Measurements from ENCODE around the gene SELENOH.
A peak's percentile ranks its signal among the peaks of the same experiment; 100 is the strongest.
"Not testable (repeated sequence)": the region's sequence is repeated elsewhere in the genome, so short reads cannot be mapped to it uniquely, and the experiment has no call there.

The SELENOH gene

DNA sequence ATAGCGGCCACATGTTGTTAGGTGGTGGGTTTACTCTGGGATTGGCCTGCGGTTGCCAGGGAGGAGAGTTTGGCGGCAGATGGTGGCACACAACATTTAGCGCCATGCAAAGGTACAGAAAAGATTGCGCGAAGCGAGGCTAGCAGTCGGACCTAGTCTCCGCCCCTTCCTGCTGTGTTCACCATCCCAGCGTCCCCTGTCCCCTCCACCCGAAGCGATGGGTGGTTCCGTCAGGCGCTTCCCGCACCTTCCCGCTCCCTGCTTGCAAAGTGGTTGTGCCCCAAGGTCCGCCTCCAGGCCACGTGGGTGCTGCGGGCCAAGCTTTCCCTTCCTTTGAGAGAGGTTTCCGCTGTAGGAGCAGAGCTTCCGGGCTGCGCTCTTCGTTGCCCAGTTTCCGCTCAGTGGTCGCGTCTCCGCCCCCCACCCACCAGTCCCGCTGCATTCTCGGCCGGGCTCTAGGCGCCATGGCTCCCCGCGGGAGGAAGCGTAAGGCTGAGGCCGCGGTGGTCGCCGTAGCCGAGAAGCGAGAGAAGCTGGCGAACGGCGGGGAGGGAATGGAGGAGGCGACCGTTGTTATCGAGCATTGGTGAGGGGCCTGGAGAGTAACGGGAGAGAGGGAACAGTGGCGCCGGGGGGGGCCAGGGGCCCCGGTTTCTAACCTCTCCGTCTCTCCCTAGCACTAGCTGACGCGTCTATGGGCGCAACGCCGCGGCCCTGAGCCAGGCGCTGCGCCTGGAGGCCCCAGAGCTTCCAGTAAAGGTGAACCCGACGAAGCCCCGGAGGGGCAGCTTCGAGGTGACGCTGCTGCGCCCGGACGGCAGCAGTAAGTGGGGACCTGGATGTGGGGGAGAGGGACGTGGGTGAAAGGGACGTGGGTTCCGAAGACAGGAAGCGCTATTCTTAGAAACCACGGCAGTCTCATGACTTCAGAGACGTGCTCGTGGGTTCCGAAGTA is at the start of gene SELENOH:
SELENOH (plus strand) TSS at position 360 of the 955 bp plus-strand sequence; CDS start at position 465, 105 bp downstream.
- DNase-seq = peak; percentile 99

- DNase-seq = no peak
Measured at GRCh38 chr11:57698843-57699365, 42.4 kb upstream of the SELENOH start.

DNA sequence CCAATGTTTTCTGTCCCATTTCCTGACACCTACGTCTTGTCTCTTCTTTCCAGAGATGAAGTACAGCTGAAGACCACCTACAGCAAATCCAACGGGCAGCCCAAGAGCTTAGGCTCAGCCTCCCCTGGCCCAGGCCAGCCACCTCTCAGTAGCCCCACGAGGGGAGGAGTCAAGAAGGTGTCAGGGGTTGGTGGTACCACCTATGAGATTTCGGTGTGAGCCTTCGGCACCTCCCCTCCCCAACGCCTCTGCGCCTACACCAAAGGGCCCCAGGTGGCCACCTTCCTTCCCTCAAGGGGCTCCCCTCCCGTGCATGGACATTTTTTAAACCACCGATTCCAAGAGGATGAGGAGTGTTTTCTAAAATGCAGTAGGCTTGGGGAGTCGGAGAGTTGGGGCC is 41.5 kb upstream of the SELENOH start:
- DNase-seq = no peak

DNA sequence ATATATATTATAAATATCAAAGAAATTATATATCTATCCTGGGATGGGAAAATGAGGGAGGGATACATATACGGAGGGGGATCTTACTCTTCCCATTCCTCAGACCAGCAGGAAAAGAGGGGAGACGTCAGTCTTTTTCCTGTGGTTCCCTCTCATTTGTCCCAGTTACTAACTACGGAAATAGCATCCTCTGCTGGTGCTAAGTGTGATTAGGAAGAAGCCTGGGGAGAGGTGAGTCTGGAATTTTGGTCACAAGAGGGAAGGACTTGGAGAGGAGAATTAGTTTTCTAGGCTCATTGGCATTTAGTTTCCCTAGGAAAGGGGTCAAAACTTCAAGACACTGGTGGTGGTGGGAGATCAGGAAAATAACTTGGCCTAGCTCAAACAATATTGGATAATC is 40.9 kb upstream of the SELENOH start:
- DNase-seq = no peak

- no peak for DNase-seq
Measured at GRCh38 chr11:57703341-57703740, 38.0 kb upstream of the SELENOH start.

DNA sequence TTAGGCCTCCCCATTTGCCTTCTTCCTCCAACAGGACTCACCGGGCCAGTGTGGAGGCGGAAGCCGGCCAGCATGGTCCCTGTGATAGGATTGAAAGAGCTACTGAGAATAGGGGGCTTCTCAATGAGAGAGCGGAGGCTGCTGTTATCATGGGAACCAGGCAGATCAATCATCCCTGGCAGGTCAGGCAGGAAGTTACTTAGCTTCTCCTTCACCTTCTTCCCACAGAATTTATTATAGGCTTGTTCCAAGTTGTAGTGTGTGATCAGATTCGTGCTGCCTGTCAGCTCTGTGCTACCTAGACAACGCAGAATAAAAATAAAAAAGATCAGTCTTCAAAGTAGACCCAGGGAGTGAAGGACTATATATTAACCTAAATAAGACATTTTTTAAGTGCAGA is 36.4 kb upstream of the SELENOH start:
- DNase-seq = no peak

DNA sequence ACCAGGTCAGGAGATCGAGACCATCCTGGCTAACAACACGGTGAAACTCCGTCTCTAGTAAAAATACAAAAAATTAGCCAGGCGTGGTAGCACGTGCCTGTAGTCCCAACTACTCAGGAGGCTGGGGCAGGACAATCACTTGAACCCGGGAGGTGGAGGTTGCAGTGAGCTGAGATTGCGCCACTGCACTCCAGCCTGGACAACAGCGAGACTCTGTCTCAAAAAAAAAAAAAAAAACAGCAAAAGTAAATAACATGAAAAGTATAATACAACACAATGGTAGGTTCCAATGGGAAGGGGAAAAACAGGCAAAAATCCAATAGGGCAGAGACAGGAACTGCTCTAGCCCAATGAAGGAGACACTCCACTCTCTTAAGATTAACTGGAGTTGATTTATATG is 35.9 kb upstream of the SELENOH start:
- not testable (repeated sequence) for DNase-seq

DNA sequence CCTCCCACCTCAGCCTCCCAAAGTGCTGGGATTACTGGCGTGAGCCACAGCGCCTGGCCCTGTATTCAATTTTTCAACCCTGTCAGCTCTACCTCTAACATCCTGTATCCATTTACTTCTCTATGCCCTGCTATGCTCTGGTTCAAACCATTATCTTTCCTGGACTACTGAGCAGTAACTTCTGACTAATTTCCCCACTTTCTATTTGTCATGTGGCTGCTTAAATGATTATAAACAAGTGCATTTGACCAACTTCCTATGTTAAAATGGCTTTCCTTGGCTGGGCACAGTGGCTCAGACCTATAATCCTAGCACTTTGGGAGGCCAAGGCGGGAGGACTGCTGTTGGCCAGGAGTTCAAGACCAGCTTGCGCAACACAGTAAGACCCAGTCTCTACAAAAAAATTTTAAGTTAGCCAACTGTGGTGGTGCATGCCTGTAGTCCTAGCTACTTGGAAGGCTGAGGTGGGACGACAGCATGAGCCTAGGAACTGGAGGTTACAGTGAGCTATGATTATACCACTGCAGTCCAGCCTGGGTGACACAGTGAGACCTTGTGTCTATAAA is 31.4 kb upstream of the SELENOH start:
- DNase-seq = no peak

- peak; percentile 98 for DNase-seq
Measured at GRCh38 chr11:57711414-57712255, 29.7 kb upstream of the SELENOH start, which contains the start of gene MED19. Gene MED19, minus strand, starts transcription at chr11:57712215. Its CDS starts 36 bp downstream, at chr11:57712179.

DNA sequence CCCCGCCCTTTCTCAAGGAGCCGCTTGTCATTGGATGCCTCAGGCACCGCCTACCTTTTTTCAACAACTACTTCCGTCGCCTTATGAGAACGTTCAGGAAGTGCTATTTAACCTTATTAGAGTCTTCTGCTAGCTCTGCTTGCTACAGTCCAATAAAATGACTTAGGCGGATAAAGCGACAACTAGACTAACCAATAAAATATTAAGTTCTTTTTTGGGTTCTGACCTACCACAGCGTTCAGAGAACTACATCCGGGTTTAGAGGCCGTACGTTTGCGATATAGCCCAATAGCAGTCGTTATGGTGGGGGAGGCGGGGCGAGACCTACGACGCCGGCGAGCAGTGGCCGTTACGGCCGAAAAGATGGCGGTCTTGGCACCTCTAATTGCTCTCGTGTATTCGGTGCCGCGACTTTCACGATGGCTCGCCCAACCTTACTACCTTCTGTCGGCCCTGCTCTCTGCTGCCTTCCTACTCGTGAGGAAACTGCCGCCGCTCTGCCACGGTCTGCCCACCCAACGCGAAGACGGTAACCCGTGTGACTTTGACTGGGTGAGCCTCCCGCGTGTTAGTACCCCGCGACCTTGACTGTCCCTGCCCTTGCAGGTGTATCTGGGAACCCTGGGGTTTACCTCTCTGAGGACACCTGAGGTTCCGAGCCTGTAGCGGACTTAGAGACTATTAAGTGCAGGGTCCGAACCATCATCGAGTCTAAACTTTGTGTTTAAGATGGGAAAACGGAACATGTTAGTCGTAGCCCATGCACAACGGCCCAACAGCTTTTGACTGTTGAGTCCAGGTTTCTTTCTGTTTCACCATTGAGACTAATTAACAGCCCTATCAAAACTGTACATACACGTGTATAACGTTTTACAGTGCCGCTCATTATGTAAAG is 28.8 kb upstream of the SELENOH start, which contains the start of gene TMX2:
TMX2 (plus strand) TSS at position 338 of the 895 bp plus-strand sequence; CDS start at position 364, 26 bp downstream.
- peak; percentile 98 for DNase-seq

DNA sequence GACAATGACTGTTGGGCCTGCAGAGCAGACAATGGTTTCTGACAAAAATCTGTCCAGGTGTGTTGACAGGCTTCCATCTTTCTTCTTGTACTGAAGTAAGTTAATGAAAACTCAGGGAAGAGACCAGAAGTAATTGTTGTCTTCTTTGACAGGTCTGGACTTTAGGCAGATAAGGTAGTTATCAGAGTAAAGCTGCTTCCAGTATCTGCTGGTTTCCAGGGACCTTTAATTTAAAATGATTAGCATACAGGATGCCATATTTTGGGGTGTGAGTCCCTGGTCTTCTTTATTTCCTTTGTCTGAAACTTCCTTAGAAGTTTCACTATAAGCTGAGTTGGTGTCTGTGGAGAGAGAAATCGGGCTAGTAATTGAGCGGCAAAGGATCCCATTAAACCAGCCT is 27.5 kb upstream of the SELENOH start:
- DNase-seq = no peak

DNA sequence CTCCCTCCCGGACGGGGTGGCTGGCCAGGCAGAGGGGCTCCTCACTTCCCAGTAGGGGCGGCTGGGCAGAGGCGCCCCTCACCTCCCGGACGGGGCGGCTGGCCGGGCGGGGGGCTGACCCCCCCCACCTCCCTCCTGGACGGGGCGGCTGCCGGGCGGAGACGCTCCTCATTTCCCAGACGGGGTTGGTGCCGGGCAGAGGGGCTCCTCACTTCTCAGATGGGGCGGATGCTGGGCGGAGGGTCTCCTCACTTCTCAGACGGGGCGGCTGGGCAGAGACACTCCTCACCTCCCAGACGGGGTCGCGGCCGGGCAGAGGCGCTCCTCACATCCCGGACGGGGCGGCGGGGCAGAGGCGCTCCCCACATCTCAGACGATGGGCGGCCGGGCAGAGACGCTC is 24.6 kb upstream of the SELENOH start:
- DNase-seq = not testable (repeated sequence)

- DNase-seq = no peak
Measured at GRCh38 chr11:57727185-57727584, 14.1 kb upstream of the SELENOH start.

DNA sequence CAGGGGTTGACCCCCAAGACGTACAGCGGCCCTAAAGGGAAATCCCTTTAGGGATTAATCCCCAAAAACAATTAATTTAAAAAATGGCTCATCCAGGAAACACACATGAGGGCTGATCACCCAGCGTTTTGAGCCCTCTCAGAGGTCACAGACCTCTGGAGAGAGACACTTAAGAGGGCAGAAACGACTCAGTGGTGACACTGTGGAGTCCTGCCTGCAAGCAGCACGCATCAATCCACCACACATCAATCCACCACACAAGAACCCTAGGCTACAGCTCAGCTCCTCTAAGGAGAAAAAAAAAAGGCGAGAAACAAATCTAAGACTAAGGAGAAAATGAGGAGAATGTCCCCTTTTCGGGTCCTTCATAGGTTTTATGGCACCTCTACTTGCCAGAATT is 12.5 kb upstream of the SELENOH start:
- DNase-seq = no peak

DNA sequence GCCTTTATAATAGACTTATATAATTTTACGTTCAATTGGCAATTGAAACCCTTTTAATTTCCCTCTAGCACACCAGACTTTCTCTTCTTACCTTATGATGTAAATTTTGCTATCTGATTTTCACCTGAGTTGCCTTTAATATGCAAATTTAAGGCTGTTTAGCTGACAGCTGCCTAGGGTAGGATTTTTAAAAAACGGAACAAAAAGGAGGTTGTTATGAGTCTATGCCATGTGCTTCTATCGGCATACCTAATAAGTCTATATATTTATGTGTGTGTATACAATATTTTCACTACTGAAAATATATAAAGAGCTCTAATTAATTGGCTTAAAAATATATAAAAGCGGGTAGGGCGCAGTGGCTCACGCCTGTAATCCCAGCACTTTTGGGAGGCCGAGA is 11.8 kb upstream of the SELENOH start:
- DNase-seq = no peak

- DNase-seq = no peak
Measured at GRCh38 chr11:57732661-57733060, 8.6 kb upstream of the SELENOH start.

- DNase-seq = no peak
Measured at GRCh38 chr11:57735619-57736298, 5.5 kb upstream of the SELENOH start.

- no peak for DNase-seq
Measured at GRCh38 chr11:57742087-57742452, 779 bp downstream of the SELENOH start.

GRCh38 chr11:57744357-57744756 is 3.1 kb downstream of the SELENOH start:
- DNase-seq = no peak

DNA sequence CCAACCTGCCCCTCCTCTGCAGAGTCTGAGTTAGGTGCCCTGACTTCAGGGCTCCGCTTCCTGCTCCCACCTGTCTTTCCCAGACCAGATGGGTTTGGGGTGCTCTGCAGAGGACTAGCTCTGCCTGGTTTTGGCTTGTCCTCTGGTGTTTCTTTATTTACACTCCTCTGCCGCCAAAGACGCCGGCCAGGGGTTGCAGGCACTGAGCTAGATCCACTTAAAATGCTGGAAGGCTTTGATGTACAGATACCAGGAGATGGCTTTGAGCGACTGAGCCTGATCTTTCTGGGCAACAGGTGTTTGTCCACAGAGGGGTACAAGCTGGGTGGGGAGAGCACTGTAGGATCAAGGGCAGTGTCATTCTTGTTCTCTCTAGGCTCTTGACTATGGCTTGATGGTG is 3.9 kb downstream of the SELENOH start:
- no peak for DNase-seq

DNA sequence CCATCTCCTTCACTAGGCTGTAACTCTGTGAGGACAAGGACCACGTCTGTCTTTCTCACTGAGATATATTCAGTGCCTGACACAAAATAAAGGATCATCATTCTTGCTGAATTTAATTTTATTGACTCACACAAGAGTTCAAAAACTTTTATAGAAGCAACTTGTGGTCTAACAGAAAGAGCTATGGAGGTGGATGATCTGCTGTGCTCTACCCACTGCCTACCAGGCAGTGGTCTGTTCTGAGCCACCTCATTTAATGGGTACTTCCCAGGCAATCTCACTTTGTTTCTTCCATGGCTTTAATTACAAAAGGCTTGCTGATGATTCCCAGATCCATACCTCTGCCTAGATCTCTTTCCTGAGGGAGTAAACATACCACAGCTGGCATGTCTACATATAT is 5.6 kb downstream of the SELENOH start:
- no peak for DNase-seq

Measured in islet precursor cell (in vitro differentiated cells).